Lower leg skin (tissue), 4 donors: ENCODE results near the gene TXLNB. TPM values are rescaled to one million over a fixed set of nuclear protein-coding genes. Genes with fewer than 3 reads are reported as not detected.

Experiments
- DNase-seq, 2 donors: peaks; one replicate each; pipeline ENCODE4 v3.0.0-alpha.2; 2019; ENCODE audit warnings: low spot score in 2 of 2
- H3K4me3 ChIP-seq: fragments of 200-600 bp; sonication (generic); 2 replicates; pipeline ENCODE4 v1.5.1; 2017; ENCODE audit warnings: mild to moderate bottlenecking, low read depth; ENCODE audit not compliant: poor library complexity, severe bottlenecking
- POLR2A ChIP-seq, 2 donors: fragments of 450-650 bp; IDR thresholded peaks; one replicate each; pipeline ENCODE4 v1.6.1; 2016 to 2017; ENCODE audit warnings: antibody characterized with exemption in 2 of 2, mild to moderate bottlenecking in 1 of 2, moderate library complexity in 1 of 2
- WGBS, 2 donors: methylation state at CpG; one replicate each; pipeline ENCODE4 v1.1.5; 2018; 5-methylcytosine and 5-hydroxymethylcytosine counted together
- intact Hi-C: fragments of 100-400 bp; cut with DNase I; formaldehyde crosslinking; loops from one replicate; pipeline ENCODE4 v1.15.0; 2023; ENCODE audit warnings: low total_unique reads
- total RNA-seq, 4 donors: library from RNA; depleted of rRNA; stranded (reverse); fragments of >200 nt; gene quantifications; one replicate each; pipeline ENCODE4 v1.1.0, GENCODE V29; 2016
- TF ChIP-seq, protein P1 (sequence below), 3 donors: fragments of 450-650 bp; IDR thresholded peaks; one replicate each; pipeline ENCODE4 v1.5.1; 2016; ENCODE audit warnings: antibody characterized with exemption in 3 of 3, mild to moderate bottlenecking in 3 of 3, moderate library complexity in 2 of 3

TXLNB gene
- total RNA-seq, 4 donors from 2014 or later: 0.27 to 0.29 TPM; not detected in 2

DNA sequence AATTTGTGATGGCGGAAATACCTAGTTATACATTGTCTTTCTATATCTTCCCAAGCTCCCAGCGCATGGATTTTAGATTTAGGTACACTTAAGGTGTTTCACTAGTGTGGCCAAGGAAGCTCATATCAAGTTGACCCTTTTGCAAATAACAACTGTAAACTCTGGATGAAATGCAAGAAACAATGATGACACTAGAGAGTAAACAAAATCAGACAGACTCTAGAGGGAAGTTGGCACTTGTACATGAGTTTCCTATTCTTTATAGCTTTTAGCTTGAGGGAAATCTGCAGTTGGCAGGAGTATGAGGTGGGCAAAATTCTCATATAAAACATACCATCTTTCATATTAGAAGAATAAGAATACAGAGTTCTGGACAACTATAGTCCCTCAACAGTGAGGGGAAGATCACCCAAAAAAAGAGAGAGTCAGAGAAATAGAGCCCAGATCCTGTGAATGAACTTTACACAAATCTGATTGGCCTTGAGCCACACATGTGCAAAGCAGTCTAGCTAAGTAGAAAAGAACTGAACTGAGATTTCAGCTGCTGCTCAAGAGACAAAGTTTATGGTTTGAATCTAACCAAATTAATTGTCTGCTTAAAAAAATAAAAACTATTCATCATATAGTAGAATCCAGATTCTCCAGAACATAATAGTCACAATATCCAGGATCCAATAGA is 26.1 kb downstream of the TXLNB start:
- H3K4me3 ChIP-seq: no peak overlapping the region
- WGBS, 2 donors: 97% methylated on average over 2 of the region's 2 CpGs
- no peak for DNase-seq
- TF ChIP-seq, protein P1, sequence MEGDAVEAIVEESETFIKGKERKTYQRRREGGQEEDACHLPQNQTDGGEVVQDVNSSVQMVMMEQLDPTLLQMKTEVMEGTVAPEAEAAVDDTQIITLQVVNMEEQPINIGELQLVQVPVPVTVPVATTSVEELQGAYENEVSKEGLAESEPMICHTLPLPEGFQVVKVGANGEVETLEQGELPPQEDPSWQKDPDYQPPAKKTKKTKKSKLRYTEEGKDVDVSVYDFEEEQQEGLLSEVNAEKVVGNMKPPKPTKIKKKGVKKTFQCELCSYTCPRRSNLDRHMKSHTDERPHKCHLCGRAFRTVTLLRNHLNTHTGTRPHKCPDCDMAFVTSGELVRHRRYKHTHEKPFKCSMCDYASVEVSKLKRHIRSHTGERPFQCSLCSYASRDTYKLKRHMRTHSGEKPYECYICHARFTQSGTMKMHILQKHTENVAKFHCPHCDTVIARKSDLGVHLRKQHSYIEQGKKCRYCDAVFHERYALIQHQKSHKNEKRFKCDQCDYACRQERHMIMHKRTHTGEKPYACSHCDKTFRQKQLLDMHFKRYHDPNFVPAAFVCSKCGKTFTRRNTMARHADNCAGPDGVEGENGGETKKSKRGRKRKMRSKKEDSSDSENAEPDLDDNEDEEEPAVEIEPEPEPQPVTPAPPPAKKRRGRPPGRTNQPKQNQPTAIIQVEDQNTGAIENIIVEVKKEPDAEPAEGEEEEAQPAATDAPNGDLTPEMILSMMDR (IDR thresholded peaks at IDR 0.05): no peak
- TF ChIP-seq POLR2A (IDR thresholded peaks at IDR 0.05): no peak
- intact Hi-C loops: no loop called here

DNA sequence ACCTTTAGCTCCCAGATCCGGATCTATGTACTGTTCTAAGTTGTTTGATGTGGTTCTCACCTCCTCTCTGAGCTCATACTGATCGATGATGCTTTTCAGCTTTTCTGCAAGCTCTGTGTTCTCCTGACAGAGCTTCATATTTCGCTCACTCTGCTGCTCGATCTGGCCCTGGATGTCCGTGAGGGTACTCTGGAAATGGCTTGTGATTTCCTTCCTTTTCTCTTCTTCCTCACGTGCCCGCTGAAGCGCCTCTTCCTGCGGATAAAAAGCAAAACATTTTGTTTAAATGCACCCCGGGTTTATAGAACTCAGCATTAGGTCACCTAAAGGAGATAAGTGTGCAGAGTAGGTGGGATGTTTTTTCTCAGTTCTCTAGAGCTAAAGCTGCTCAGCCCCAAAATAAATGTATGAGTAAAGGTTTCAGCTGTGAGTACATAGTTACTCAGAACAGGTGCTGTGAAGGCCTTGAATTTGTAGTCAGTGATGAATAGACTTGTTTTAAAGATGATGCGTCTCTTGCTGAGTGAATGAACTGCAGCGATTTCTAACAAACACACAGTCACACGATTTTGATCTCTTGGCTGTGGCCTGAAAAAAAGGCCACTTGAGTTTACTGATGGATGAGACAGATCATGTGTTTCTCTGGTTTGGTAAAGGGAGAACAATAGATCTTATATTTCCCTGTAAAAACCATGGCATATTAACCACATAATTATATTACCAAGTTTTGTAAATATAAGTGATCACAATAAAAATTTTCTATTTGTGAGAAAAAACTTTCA is 29.1 kb downstream of the TXLNB start:
- DNase-seq: no peak
- WGBS, 2 donors: 67 to 70% methylated on average over 13 of the region's 13 CpGs
- intact Hi-C loops: no loop called here
- TF ChIP-seq, protein P1 (IDR thresholded peaks at IDR 0.05): no peak
- TF ChIP-seq POLR2A (IDR thresholded peaks at IDR 0.05): no peak
- H3K4me3 ChIP-seq: no peak overlapping the region

DNA sequence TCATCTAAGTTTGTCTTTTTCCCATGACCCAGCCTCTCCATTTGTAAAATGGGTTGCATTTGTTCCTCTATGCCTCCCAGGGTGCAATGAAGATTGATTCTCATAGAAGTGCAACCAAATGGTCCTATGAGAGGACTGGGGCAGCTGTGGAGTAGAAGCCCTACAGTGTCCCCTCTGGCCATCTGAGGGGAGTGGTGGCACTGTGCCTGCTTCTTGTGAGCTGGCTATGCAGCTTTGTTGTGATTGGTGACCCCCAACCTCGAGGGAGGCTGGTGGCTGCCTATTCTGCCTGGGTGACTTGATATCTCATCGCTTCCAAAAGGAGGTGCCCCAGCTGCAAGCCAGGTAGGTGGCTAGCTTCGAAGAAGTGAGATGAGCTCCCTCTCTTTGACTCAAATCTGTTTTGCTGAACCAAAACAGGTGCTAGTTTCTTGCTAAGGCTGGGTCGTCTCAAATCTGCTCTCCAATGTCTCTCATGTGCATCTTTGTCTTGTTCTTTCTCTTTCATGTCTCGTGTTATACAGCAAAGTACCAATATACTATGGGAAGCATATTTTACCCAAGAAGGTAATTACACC is 33.9 kb downstream of the TXLNB start:
- intact Hi-C loops: no loop called here
- no peak for DNase-seq
- H3K4me3 ChIP-seq: no peak overlapping the region
- WGBS, 2 donors: 86 to 94% methylated on average over 5 of the region's 5 CpGs
- TF ChIP-seq POLR2A (IDR thresholded peaks at IDR 0.05): no peak
- TF ChIP-seq, protein P1 (IDR thresholded peaks at IDR 0.05): no peak

DNA sequence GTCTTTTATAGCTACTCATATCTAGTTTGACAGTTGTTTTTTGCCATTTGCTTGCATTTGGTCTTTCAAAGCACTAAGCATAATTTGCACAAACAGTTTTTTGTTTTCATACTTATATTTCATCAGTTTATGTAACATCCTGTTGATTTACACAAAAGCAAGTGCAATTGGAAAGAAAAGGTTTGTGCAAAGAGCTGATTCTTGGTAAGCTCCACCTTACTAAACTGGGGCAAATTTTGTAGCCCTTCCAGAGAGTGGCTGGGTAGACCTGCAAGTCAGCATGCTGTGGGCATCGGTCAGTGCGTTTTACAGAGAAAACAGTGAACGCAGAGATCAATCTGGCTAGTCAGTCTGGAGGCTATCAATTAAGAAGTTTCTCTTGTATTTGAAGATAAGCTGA is 34.5 kb downstream of the TXLNB start:
- no peak overlapping the region for H3K4me3 ChIP-seq
- WGBS, 2 donors: 93 to 97% methylated on average over 3 of the region's 3 CpGs
- intact Hi-C loops: no loop called here
- no peak for DNase-seq
- TF ChIP-seq, protein P1 (IDR thresholded peaks at IDR 0.05): no peak
- no peak for TF ChIP-seq POLR2A (IDR thresholded peaks at IDR 0.05)

DNA sequence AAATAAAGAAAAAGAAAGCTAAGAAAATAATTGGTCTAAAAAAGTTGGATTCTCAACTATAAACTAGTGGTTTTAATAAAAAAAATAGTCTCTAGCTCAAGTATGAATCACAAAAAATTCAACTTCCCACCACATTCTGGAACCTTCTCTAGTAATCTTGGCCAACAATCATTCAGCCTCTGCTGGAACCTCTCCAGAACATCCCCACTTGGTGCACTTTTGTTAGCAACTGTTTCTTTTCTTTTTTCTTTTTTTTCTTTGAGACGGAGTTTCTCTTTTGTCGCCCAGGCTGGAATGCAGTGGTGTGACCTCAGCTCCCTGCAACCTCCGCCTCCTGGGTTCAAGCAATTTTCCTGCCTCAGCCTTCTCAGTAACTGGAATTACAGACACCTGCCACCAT is 35.7 kb downstream of the TXLNB start:
- intact Hi-C loops: no loop called here
- H3K4me3 ChIP-seq: no peak overlapping the region
- no peak for DNase-seq
- no peak for TF ChIP-seq POLR2A (IDR thresholded peaks at IDR 0.05)
- TF ChIP-seq, protein P1 (IDR thresholded peaks at IDR 0.05): no peak
- 30 to 51% methylated on average over 3 of the region's 3 CpGs for WGBS, 2 donors
